Measurements from ENCODE around the gene ZNHIT2. TPM values are rescaled to one million over a fixed set of nuclear protein-coding genes. Genes with fewer than 3 reads are reported as not detected.

Gene ZNHIT2
- total RNA-seq, 1 donor from 2014 or later, result 11.4 TPM

DNA sequence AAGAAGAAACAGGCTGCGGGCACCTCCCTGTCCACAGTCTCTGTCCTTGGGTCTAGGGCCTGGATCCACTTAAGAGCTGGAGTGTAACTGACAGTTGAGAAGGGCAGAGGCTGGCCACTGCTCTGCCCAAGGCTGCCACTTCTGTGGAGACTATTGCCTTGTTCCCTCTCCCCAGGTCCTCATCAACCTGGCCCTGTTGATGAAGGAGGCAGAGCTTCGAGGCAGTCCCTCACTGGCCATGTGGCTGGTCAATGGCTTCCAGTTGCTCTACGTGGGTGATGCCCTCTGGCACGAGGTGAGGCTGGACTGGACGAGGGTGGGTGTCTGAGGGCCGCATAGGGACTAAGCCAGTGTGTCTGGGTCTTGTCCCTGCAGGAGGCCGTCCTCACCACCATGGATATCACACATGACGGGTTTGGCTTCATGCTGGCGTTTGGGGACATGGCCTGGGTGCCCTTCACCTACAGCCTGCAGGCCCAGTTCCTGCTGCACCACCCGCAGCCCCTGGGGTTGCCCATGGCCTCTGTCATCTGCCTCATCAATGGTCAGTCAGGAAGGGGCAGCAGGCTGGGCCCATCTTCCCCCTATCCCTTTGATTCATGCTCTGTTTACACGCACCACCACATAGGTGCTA is 2.8 kb downstream of the ZNHIT2 start:
- Mint-ChIP-seq H3K36me3 (peaks cover 9% of the 10 kb centered on the region), H3K27ac (peak overlapping the region; percentile 91), H3K27me3 (peaks cover 7% of the 10 kb centered on the region), H3K4me3 (peak overlapping the region; percentile 92), H3K9me3 (no peaks in the 10 kb centered on the region), H3K4me1 (ENCODE audit: unreplicated experiment) (peaks cover 24% of the 10 kb centered on the region)
- DNase-seq (ENCODE audit: extremely low spot score, unreplicated experiment), result no peak
- TF ChIP-seq, protein P1, sequence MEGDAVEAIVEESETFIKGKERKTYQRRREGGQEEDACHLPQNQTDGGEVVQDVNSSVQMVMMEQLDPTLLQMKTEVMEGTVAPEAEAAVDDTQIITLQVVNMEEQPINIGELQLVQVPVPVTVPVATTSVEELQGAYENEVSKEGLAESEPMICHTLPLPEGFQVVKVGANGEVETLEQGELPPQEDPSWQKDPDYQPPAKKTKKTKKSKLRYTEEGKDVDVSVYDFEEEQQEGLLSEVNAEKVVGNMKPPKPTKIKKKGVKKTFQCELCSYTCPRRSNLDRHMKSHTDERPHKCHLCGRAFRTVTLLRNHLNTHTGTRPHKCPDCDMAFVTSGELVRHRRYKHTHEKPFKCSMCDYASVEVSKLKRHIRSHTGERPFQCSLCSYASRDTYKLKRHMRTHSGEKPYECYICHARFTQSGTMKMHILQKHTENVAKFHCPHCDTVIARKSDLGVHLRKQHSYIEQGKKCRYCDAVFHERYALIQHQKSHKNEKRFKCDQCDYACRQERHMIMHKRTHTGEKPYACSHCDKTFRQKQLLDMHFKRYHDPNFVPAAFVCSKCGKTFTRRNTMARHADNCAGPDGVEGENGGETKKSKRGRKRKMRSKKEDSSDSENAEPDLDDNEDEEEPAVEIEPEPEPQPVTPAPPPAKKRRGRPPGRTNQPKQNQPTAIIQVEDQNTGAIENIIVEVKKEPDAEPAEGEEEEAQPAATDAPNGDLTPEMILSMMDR (conservative IDR thresholded peaks at IDR 0.05), result no peak

GRCh38 chr11:65113839-65114238 is 3.7 kb downstream of the ZNHIT2 start:
- TF ChIP-seq, protein P1 (conservative IDR thresholded peaks at IDR 0.05), result no peak
- DNase-seq (ENCODE audit: extremely low spot score, unreplicated experiment), result no peak
- Mint-ChIP-seq H3K27me3 (peaks cover 7% of the 10 kb centered on the region), H3K27ac (peak overlapping the region; percentile 91), H3K4me3 (peak overlapping the region; percentile 87), H3K36me3 (peaks cover 9% of the 10 kb centered on the region), H3K9me3 (no peaks in the 10 kb centered on the region), H3K4me1 (ENCODE audit: unreplicated experiment) (peaks cover 24% of the 10 kb centered on the region)

- Mint-ChIP-seq H3K27me3 (peaks cover 7% of the 10 kb centered on the region), H3K4me1 (ENCODE audit: unreplicated experiment) (peaks cover 24% of the 10 kb centered on the region), H3K9me3 (no peaks in the 10 kb centered on the region), H3K4me3 (peak overlapping the region; percentile 87), H3K27ac (peak overlapping the region; percentile 91), H3K36me3 (peaks cover 6% of the 10 kb centered on the region)
- no peak for DNase-seq (ENCODE audit: extremely low spot score, unreplicated experiment)
- TF ChIP-seq, protein P1 (conservative IDR thresholded peaks at IDR 0.05), result no peak
Measured at GRCh38 chr11:65113361-65113756, 4.1 kb downstream of the ZNHIT2 start.

DNA sequence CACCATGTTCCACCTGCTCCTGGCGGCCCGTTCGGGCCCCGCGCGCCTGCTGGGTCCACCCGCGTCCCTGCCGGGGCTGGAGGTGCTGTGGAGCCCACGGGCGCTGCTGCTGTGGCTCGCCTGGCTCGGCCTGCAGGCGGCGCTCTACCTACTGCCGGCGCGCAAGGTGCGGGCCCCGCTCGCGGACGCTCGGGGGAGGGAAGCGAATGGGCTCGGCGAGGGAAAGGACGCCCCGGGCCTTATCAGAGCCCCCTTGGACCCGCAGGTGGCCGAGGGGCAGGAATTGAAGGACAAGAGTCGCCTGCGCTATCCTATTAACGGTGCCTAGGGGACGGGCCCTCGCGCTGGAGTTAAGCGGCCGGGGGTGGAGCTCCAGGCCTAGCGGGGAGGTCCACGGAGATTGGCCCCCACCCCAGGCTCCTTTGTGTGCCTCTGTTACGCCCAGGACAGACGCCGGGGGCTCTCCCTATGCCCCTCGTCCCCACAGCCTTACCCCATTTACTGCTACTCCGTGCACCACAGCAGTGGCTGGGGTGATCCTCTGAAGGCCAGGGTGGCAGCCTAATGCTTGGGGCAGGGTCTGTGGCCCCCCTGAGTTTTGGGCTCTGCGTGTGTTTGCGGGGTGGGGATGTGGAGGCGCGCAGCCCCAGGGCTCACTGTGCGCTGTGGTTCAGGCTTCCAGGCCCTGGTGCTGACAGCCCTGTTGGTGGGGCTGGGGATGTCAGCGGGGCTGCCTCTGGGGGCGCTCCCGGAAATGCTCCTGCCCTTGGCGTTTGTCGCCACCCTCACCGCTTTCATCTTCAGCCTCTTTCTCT is 4.7 kb downstream of the ZNHIT2 start:
- no peaks in the 10 kb centered on the region for H3K9me3 Mint-ChIP-seq
- peaks cover 21% of the 10 kb centered on the region for H3K4me1 Mint-ChIP-seq (ENCODE audit: unreplicated experiment)
- H3K4me3 Mint-ChIP-seq, result peak overlapping the region; percentile 87
- TF ChIP-seq, protein P1 (conservative IDR thresholded peaks at IDR 0.05), result peak; percentile 94
- H3K36me3 Mint-ChIP-seq, result peaks cover 2% of the 10 kb centered on the region
- peaks cover 7% of the 10 kb centered on the region for H3K27me3 Mint-ChIP-seq
- H3K27ac Mint-ChIP-seq, result peak overlapping the region; percentile 91
- no peak for DNase-seq (ENCODE audit: extremely low spot score, unreplicated experiment)

- Mint-ChIP-seq H3K27me3 (peaks cover 7% of the 10 kb centered on the region), H3K36me3 (no peaks in the 10 kb centered on the region), H3K4me1 (ENCODE audit: unreplicated experiment) (peaks cover 20% of the 10 kb centered on the region), H3K4me3 (peak within 1 kb of the TSS; percentile 94), H3K27ac (peak within 1 kb of the TSS; percentile 91), H3K9me3 (no peaks in the 10 kb centered on the region)
- TF ChIP-seq, protein P1 (conservative IDR thresholded peaks at IDR 0.05), result no peak
- peak; percentile 93 for DNase-seq (ENCODE audit: extremely low spot score, unreplicated experiment)
Measured at GRCh38 chr11:65111744-65112545, 5.6 kb downstream of the ZNHIT2 start, which contains the start of gene TM7SF2. TSS of gene TM7SF2 (plus strand) at chr11:65111872. CDS start at chr11:65112016, 144 bp downstream.

Measured in type B pancreatic cell (in vitro differentiated cells).